Measurements from ENCODE around the gene PARP12. TPM values are rescaled to one million over a fixed set of nuclear protein-coding genes. Genes with fewer than 3 reads are reported as not detected.
"Not testable (repeated sequence)": the region's sequence is repeated elsewhere in the genome, so short reads cannot be mapped to it uniquely, and the experiment has no call there.

Gene PARP12, protein sequence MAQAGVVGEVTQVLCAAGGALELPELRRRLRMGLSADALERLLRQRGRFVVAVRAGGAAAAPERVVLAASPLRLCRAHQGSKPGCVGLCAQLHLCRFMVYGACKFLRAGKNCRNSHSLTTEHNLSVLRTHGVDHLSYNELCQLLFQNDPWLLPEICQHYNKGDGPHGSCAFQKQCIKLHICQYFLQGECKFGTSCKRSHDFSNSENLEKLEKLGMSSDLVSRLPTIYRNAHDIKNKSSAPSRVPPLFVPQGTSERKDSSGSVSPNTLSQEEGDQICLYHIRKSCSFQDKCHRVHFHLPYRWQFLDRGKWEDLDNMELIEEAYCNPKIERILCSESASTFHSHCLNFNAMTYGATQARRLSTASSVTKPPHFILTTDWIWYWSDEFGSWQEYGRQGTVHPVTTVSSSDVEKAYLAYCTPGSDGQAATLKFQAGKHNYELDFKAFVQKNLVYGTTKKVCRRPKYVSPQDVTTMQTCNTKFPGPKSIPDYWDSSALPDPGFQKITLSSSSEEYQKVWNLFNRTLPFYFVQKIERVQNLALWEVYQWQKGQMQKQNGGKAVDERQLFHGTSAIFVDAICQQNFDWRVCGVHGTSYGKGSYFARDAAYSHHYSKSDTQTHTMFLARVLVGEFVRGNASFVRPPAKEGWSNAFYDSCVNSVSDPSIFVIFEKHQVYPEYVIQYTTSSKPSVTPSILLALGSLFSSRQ
- total RNA-seq, result 10 to 100 TPM; 10.8 to 34.8 (median 21.3) TPM
- polyA plus RNA-seq, result 10 to 100 TPM; 26.9 to 30.8 TPM

DNA sequence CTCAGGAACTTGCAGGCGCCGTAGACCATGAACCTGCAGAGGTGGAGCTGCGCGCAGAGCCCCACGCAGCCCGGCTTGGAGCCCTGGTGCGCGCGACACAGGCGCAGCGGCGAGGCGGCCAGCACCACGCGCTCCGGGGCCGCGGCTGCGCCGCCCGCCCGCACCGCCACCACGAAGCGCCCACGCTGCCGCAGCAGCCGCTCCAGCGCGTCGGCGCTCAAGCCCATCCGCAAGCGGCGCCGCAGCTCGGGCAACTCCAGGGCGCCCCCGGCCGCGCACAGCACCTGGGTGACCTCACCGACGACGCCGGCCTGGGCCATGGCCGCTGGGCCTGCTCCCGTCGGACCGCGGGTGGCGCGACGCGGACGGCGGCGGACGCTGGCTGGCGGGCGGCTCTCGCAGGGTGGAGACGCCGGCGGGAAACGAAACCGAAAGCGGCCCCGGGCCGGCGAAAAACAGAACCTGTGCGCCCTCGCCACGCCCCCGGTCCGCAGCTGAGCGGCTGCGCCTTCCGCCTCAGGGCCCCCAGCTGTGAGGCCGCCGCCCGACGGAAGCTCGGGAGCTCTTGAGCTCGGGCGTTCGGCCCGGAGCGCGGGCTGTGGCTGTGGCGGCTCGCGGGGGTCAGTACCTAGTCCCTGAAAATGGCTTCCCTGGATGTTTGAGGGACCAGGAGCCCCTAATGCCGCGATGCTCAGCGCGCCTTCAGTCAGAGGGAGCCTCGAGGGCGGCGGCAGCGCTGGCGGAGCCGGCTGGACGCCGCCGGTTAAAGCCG, at the start of gene PARP12:
Gene PARP12 (minus strand): TSS at position 424 of the 772 bp plus-strand sequence. CDS start 104 bp downstream, at position 320.
- FAIRE-seq (no peak), ATAC-seq (peak; percentile 72 to 85 (median 80)), DNase-seq (peak; percentile 86 to 95 (median 91))
- Histone ChIP-seq H3K9me3 (no peaks in the 10 kb centered on the region), H3K27ac (peak within 1 kb of the TSS; percentile 90 to 96 (median 92)), H3K36me3 (no peaks in the 10 kb centered on the region), H3K4me3 (peak within 1 kb of the TSS; percentile 62 to 70 (median 66)), H3K27me3 (no peaks in the 10 kb centered on the region), H3K4me1 (peaks cover 12 to 32% (median 24%) of the 10 kb centered on the region in 3 donors)
- WGBS, 2 donors, result 0% methylated on average over 100 to 106 of the region's 106 CpGs
- TF ChIP-seq, protein P1, sequence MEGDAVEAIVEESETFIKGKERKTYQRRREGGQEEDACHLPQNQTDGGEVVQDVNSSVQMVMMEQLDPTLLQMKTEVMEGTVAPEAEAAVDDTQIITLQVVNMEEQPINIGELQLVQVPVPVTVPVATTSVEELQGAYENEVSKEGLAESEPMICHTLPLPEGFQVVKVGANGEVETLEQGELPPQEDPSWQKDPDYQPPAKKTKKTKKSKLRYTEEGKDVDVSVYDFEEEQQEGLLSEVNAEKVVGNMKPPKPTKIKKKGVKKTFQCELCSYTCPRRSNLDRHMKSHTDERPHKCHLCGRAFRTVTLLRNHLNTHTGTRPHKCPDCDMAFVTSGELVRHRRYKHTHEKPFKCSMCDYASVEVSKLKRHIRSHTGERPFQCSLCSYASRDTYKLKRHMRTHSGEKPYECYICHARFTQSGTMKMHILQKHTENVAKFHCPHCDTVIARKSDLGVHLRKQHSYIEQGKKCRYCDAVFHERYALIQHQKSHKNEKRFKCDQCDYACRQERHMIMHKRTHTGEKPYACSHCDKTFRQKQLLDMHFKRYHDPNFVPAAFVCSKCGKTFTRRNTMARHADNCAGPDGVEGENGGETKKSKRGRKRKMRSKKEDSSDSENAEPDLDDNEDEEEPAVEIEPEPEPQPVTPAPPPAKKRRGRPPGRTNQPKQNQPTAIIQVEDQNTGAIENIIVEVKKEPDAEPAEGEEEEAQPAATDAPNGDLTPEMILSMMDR (IDR thresholded peaks at IDR 0.05), result no peak
- intact Hi-C loops (cut with DNase I), result no loop called here

DNA sequence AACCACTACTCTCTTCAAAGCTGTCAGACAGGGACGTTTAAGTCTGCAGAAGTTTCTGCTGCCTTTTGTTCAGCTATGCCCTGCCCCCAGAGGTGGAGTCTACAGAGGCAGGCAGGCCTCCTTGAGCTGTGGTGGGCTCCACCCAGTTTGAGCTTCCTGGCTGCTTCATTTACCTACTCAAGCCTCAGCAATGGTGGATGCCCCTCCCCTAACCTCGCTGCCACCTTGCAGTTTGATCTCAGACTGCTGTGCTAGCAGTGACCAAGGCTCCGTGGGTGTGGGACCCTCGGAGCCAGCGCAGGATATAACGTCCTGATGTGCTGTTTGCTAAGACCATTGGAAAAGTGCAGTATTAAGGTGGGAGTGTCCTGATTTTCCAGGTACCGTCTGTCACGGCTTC, 46.0 kb upstream of the PARP12 start:
- WGBS, 2 donors, result 91 to 99% methylated on average over 7 to 8 of the region's 8 CpGs
- H3K27ac ChIP-seq; H3K9me3 ChIP-seq; FAIRE-seq; H3K27me3 ChIP-seq; H3K4me3 ChIP-seq; intact Hi-C loops (cut with DNase I); H3K4me1 ChIP-seq; ATAC-seq; DNase-seq: not testable (repeated sequence)
- peaks cover 0 to 32% (median 0%) of the 10 kb centered on the region in 3 donors for H3K36me3 ChIP-seq

DNA sequence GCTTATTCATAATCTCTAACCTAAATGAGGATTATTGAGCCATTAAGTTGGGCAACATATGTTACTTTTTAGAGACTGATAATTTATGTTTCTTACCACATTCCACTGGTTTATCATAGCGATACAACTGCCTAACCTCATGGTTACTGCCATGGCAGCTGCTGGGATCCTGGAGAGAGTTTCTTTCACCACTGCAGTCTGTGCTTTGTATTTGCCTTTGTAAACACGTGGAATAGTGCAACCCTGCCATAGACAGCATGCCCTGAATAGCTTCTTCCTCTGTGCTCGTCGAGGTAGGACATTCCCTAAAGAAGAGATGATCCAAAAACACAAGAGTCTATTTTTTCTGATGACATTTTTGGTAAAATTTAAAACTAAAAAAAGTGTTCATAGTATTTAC, 33.7 kb upstream of the PARP12 start:
- H3K9me3 ChIP-seq, result no peaks in the 10 kb centered on the region
- TF ChIP-seq, protein P1 (IDR thresholded peaks at IDR 0.05), result no peak
- H3K27me3 ChIP-seq, result no peaks in the 10 kb centered on the region
- WGBS, 2 donors, result 73 to 80% methylated on average over 4 of the region's 4 CpGs
- H3K36me3 ChIP-seq, result peaks cover 0 to 40% (median 18%) of the 10 kb centered on the region in 3 donors
- H3K4me3 ChIP-seq, result no peak overlapping the region
- no peak overlapping the region for H3K27ac ChIP-seq
- ATAC-seq (no peak), FAIRE-seq (no peak), DNase-seq (no peak)
- intact Hi-C loops (cut with DNase I), result no loop called here
- H3K4me1 ChIP-seq, result no peaks in the 10 kb centered on the region

DNA sequence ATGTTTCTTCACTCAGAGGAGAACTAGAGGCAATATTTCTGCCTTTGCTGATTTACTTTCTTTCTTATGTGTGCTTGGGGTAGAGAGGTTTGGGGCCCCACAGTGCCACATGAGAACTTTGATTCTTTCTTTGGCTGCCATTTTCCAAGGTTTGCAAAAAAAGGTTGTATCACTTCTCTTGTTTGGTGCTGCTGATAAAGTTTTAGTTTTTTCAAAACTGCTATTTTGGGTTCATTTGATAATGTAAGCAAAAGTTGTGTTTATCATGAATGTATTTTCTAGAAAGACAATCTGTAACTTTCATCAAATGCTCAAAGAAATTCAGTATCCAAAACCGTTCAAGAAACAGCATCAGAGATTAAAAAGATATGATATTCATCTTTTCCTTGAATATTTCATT, 30.6 kb upstream of the PARP12 start:
- no peak for ATAC-seq
- no peaks in the 10 kb centered on the region for H3K4me1 ChIP-seq
- no peaks in the 10 kb centered on the region for H3K27me3 ChIP-seq
- TF ChIP-seq, protein P1 (IDR thresholded peaks at IDR 0.05), result no peak
- no peak overlapping the region for H3K27ac ChIP-seq
- WGBS, 2 donors, result 70 to 74% methylated on average over 1 of the region's 1 CpG
- FAIRE-seq, result no peak
- intact Hi-C loops (cut with DNase I), result no loop called here
- no peaks in the 10 kb centered on the region for H3K9me3 ChIP-seq
- peaks cover 0 to 42% (median 22%) of the 10 kb centered on the region in 3 donors for H3K36me3 ChIP-seq
- H3K4me3 ChIP-seq, result no peak overlapping the region
- DNase-seq, result no peak

DNA sequence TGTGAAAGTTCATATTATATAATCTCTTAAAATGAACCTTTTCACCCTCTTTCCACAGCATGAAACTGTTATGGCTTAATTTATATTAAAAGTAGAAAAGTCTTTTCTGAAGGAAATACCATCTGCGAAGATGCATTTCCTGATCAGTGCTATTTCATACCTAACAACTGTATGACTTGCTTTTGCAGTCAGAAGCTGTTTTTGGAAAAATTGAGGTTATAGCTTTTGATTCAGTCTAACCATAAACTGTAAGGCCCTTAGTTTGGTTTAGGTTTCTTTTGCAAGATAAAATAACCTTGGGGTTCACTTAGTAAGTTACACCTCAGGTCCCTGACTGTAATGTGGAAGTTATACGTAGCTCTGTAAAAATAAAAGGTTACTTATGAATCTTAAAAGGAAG, 22.7 kb upstream of the PARP12 start:
- intact Hi-C loops (cut with DNase I), result no loop called here
- no peaks in the 10 kb centered on the region for H3K9me3 ChIP-seq
- peaks cover 0 to 8% (median 0%) of the 10 kb centered on the region in 3 donors for H3K36me3 ChIP-seq
- FAIRE-seq (no peak), ATAC-seq (no peak), DNase-seq (no peak)
- TF ChIP-seq, protein P1 (IDR thresholded peaks at IDR 0.05), result no peak
- H3K4me1 ChIP-seq, result no peaks in the 10 kb centered on the region
- no peak overlapping the region for H3K27ac ChIP-seq
- no peak overlapping the region for H3K4me3 ChIP-seq
- no peaks in the 10 kb centered on the region for H3K27me3 ChIP-seq
- 93% methylated on average over 2 of the region's 2 CpGs for WGBS, 2 donors

All from pancreas (tissue), 10 donors.